GM21529 (cell line): ENCODE measurements around the gene SPINDOC.
"Not testable (repeated sequence)": the region's sequence is repeated elsewhere in the genome, so short reads cannot be mapped to it uniquely, and the experiment has no call there.

Experiments
- ATAC-seq: cut with Tn5 transposase; IDR thresholded peaks from one replicate; pipeline ENCODE4 v1.9.1; 2021; ENCODE audit not compliant: unreplicated experiment

SPINDOC gene

DNA sequence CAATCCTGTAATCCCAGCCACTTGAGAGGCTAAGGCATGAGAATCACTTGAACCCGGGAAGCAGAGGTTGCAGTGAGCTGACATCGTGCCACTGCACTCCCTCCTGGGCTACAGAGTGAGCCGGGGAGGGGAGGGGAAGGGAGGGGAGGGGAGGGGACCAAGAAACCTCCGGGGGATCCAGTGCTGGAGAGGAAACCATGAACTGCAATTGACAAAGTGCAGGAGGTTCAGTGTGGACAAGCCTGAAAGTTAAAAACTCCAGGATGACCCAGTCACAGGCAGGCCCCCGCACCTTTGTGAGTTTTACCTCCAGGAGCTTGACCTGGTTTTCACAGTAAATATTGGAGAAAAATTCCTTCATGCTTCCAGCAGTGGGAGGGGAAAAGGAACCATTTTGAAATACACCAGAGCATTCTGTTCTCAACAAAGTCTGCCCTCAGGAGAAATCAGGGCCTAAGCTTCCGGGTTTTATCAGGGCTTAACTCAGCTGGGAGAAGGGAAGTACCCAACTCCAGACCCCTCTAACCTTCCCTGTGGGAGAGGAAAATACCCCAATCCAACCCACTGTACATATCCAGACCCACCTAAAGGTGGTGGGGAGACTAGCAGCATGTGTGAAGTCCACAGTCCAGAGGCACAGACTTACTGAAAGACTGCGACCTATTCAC lies 29.2 kb upstream of the SPINDOC start:
- ATAC-seq: no peak

DNA sequence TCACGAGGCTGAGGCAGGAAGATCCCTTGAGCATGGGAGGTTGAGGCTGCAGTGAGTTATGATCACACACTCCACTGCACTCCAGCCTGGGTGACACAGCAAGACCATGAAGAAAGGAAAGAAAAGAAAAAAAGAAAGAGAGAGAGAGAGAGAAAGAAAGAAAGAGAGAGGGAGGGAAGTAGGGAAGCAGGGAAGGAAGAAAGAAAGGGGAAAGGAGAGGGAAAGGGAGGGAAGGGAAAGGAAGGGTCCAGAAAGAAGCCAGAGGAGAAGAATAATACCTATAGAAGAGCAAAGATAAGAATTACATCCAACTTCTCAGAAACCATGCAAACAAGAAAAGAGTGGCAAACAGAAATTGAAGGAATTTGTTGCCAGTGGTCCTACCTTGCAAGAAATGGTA lies 27.4 kb upstream of the SPINDOC start:
- ATAC-seq: no peak

DNA sequence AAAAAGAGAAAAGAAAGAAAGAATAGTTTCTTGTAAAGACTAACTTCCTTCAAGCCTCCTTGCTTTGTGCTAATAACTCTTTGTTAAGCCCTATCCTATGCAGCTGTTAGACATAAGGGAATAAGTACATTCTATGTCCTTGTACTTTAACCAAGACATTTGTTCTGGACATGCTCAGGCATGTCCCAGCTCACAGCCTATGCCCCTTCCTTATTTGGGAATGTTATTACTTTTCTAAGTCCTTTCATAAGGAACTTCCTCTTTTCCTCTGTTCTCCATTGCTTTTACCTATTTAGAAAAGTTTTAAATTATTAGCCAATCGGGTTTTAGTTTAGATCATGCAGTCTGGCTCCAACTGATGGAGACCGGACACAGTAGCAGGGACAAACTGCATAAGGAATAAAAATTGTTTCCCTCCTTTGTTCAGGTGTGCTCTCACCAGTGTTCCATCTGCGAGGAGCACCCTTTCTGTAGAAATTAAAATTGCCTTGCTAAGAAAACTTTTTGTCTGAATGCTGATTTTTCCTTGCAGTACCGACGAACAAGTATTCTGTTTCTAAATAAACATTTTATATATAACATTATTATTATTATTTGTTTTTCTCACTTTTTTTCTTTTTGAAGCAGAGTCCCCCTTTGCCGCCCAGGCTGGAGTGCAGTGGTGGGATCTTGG lies 21.6 kb upstream of the SPINDOC start:
- ATAC-seq: no peak

DNA sequence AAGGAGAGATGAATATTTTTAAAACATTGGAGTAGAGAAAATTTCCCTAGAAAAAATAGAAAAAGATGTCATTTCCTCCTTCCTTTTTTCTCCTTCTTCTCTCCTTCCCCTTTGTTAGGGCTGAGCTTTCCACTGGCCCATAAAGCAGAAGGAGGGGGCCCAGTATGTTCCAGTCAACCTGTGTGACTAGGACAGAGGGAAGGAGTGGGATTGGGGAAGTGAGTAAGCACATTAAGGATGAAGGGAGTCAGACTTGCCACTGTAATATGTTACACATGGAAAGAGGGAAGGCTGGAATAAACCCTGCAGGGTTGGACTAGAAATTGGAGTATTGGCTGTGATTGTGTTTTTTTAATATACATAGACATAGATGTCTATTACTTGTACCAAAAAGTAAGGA lies 20.1 kb upstream of the SPINDOC start:
- no peak for ATAC-seq

DNA sequence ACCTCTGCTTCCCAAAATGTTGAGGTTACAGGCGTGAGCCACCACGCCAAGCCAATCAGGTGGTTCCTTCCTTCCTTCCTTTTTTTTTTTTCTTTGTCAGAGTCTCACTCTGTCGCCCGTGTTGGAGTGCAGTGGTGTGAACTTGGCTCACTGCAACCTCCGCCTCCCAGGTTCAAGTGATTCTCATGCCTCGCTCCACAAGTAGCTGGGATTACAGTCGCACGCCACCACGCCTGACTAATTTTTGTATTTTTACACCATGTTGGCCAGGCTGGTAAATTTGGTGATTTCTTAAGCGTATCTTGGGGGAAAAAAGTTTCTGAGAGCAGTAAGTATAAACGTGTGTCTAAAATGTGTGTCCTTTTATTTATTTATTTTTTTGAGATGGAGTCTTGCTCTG lies 18.2 kb upstream of the SPINDOC start:
- ATAC-seq: no peak

DNA sequence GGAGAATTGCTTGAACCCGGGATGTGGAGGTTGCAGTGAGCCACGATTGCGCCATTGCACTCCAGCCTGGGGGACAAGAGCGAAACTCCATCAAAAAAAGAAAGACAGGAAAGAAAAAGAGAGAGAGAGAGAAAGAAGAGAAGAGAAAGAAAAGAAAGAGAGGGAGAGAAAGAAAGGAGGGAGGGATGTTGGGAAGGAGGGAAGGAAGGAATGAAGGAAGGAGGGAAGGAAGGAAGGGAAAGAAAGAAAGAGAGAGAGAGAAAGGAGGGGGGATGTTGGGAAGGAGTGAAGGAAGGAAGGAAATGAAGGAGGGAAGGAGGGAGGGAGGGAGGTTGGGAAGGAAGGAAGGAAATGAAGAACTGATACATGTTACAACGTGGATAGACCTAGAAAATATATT lies 12.3 kb upstream of the SPINDOC start:
- ATAC-seq: no peak

DNA sequence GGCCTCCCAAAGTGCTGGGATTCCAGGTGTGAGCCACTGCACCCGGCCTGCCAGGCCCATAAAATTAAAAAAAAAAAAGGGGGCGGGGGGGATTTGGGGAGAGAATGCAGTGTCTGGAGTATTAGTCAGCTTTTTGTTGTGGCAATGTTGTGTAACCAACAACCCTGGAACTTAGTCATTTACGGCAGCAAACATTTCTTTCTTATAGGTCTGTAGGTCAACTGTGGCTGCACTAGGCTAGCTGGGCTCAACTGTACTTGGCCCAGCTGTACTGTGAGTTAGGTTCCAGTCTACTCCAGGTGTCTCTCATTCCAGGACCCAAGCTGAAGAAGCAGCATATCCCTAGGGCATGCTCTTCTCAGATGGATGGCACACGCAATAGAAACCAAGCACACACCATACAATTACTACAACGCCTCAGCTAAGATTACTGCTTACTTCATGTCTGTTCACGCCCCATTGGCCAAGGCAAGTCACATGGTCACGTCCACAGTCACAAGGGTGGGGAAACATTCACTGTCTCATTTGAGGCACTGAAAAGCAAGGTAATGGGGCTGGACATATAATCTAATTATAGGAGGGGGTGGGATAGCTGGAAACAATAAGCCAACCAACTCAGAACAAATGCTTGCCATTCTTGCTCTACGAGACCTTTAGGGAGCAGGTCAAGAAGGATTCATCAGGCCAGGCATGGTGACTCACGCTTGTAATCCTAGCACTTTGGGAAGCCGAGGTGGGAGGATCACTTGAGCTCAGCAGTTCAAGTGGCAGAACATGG lies 10.4 kb upstream of the SPINDOC start:
- ATAC-seq: no peak

DNA sequence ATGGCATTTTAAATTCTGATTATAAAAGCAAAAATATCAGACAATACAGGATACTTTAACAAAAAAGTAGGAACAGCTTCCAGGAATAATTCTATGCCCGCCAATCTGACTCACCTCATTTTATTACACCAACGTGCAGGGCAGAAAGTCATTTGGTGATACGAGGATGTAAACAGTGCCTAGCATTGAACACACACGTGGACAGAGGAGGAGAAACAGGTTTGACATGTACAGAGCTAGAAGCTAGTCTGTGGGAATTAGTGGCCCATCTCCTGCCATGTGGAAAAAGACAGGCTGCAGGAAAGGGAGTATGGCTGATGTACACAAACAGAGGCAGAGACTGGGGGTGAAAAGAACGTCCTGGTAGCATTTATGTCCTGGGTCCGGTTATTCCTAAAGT lies 9.0 kb upstream of the SPINDOC start:
- ATAC-seq: no peak

DNA sequence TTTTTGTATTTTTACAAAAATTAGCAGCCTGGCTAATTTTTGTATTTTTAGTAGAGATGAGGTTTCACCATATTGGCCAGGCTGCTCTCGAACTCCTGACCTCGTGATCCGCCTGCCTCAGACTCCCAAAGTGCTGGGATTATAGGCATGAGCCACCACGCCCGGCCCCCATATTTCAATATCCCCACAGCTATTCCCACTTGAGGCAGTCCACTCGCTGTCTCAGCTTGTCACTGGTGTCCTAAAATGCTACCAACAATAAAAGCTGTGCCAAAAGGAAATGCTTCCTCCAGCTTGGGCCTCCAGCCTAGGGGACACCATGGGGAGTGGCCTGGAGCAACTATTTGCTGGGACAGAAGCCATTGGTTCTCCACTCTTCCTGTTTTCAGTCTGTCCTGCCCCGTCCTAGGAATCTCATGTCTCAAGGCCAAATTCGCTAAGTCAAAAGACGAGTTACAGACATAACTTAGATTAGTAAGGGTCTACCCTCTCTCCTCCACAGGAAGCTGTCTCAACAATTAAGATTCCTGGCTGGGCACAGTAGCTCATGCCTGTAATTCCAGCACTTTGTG lies 7.3 kb upstream of the SPINDOC start:
- ATAC-seq: no peak

DNA sequence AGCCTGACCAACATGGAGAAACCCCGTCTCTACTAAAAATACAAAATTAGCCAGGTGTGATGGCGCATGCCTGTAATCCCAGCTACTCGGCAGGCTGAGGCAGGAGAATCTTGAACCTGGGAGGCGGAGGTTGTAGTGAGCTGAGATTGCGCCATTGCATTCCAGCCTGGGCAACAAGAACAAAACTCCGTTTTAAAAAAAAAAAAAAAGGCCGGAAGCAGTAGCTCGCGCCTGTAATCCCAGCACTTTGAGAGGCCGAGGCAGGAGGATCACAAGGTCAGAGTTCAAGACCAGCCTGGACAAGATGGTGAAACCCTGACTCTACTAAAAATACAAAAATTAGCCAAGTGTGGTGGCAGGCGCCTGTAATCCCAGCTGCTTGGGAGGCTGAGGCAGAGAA lies 2.9 kb upstream of the SPINDOC start:
- not testable (repeated sequence) for ATAC-seq

DNA sequence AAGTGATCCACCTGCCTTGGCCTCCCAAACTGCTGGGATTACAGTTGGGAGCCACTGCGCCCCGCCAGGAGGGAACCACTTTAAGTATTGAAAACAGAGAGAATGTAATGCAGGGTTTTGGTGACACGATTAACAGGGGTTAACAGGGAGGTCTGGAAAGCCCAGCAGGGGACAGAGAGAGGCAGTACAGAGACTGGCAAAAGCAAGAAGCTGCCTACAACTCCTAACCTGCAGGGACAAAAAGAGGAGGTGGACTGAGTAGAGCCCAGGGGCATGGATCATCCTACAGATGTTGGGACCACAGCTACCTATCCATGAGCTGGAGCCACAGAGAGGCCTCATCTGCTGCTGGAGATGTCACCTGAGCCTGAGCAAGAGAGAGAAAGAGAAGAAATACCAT lies 1.7 kb upstream of the SPINDOC start:
- no peak for ATAC-seq

DNA sequence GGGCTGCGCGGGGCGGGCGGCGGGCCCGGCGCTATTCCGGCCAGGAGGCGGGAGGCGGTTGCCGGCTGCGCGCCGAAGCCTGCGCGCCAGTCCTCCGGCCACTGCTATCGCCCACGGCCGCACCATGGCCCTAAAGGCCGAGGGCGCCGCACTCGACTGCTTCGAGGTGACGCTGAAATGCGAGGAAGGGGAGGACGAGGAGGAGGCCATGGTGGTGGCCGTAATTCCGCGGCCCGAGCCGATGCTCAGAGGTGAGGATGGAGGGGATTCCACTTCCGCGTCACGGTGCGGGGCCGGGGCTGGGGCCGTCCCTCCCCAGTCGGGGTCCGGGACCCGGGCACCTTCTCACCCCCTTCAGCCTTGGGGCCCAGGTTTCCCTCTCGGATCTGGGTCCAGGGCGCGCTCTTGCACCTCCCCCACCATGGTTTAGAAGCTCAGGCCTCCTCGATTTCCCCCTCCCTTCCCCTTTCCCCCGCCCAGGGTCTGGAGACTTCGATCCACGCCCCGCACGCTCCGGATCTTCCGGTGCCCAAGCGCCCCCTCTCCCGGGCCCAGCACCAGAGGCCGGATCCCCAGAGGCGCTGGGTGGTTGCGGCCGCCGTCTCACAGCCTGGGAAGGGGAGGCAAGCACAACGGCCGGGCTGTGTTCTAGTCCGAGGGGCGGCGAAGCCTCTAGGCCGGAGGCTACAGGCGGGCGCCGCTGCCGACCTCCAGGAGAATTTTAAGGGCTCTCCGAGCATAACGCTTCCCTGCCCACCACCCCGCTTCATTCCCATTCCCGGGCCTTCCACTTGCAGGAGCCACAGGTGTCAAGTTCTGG lies 517 bp downstream of the SPINDOC start:
- ATAC-seq: peak; percentile 43

DNA sequence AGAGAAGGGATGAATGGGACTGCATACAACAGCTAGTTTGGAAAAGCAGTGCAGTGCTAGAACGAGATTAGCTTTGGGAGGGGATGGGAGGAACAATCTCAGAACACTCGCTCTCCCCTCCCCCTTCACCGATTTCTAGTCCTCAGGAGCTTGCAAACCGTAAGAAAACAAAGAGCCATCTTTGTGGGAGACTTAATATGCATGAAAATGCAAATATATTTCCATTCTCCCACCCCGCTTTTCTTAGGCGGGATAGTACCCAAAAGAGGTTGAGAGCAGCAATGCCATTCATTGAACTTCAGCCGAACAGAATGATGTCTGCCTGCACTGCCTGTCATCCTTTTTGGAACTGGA lies 1.1 kb downstream of the SPINDOC start:
- no peak for ATAC-seq

DNA sequence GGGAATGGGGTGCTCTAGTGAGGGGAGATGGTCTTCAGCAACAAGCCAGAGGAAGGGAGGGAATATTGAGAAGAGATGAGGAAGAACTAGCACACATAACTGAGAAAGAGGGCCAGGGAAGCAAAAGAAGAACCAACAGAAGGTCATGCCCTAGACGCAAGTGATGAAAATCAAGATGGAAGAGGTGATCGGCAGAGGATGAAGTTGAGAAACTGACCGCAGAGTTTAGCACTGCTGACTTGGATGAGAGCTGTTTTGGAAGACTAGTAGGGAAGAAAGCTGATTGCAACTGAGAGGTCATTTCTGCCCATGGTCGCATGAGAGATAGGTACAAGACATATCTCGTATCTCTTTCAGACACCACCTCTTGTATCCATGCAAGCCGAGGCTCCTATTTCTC lies 2.9 kb downstream of the SPINDOC start:
- no peak for ATAC-seq

DNA sequence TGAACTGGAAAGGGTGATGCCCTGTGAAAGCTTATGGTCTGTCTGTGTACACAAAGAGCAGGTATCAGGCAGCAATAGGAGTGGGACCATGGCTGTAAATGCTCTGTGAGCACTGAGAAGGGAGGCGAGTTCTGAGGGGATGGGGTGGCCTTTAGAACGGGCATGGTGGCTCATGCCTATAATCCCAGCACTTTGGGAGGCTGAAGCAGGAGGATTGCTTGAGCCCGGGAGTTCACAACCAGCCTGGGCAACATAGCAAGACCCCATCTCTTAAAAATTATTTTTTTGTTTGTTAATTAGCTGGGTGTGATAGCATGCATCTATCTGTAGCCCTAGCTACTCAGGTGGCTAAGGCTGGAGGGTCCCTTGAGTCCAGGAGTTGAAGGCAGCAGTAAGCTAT lies 3.5 kb downstream of the SPINDOC start:
- ATAC-seq: no peak

DNA sequence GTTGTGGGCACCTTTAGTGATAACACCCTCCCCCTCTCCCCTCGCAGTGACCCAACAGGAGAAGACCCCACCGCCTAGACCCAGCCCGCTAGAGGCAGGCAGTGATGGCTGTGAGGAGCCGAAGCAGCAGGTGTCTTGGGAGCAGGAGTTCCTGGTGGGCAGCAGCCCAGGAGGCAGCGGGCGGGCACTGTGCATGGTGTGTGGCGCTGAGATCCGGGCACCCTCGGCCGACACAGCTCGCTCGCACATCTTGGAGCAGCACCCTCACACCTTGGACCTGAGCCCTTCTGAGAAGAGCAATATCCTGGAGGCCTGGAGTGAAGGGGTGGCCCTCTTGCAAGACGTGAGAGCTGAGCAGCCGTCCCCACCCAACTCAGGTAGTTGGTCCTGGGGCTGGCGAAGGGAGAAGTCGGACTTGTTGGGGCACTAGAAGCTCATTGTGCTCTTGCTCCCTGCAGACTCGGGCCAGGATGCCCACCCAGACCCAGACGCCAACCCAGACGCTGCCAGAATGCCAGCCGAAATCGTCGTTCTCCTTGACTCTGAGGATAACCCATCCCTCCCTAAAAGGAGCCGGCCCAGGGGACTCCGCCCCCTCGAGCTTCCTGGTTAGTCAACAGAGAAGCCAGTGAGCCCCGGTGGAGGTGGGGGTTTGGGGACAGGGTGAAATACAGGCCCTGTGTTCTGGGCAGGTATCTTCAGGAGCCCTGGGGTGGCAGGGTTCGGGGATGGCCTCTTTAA lies 4.7 kb downstream of the SPINDOC start:
- ATAC-seq: no peak

DNA sequence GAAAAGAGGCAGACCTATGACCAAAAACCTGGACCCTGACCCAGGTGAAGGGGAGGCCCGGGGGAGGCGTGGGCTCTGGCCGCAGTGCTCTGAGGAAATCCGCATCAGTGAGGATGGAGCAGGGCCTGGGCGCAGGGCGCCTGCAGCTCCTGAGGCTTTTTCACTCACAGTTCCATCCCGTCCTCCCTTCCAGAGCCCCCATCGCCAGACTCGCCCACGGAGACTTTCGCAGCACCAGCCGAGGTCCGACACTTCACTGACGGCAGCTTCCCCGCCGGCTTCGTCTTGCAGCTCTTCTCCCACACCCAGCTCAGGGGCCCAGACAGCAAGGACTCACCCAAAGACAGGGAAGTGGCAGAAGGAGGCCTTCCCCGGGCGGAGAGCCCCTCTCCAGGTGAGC lies 5.4 kb downstream of the SPINDOC start:
- ATAC-seq: no peak

DNA sequence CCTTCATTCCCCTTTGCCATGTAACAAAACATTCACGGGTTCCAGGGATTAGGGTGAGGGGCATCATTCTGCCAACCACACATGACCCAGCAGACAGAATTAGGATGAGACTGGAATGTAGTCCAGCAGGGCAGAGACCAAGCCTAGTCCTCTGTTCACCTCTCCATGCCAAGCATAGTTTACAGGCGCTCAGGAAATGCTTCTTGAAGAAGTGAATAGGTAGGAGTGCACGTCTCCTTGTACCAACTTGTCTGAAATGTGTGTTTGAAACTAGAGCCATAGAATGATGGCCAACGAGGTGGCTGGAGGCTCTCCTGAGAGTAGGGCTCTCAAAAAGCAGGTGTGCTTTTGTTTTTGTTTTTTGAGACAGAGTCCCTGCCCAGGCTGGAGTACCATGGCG lies 8.2 kb downstream of the SPINDOC start:
- ATAC-seq: no peak

DNA sequence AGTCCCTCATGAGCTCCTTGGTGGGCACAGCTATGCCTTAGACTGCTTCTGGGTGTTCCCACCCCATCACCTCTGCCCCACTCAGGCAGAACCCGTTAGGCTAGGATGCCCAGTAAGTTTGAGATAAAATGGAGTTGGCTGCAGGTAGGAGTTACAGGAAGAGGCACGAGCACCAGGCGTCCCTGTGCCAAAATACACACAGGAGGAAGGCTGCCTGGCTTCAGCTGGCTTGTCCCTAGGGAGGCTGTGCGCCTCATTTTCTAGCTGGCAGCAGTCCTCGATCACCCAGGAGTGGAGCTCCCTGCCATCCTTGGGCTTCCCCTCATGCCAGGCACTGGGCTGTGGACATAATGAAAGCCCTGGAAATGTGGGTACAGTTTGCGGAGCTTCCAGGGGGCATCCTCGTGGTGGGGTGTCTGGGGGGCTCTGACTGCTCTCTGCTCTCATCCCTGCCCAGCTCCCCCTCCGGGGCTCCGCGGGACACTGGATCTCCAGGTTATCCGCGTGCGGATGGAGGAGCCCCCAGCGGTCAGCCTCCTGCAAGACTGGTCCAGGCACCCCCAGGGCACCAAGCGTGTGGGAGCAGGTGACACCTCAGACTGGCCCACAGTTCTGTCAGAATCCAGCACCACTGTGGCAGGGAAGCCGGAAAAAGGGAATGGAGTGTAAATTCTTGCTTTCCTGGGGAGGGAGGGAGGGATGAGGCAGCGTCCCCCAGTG lies 13.4 kb downstream of the SPINDOC start:
- ATAC-seq: no peak
